Measurements from ENCODE around the gene VASP. TPM values are rescaled to one million over a fixed set of nuclear protein-coding genes. Genes with fewer than 3 reads are reported as not detected.

The VASP gene
- total RNA-seq, 1 experiment from 2014 or later = 152 TPM

DNA sequence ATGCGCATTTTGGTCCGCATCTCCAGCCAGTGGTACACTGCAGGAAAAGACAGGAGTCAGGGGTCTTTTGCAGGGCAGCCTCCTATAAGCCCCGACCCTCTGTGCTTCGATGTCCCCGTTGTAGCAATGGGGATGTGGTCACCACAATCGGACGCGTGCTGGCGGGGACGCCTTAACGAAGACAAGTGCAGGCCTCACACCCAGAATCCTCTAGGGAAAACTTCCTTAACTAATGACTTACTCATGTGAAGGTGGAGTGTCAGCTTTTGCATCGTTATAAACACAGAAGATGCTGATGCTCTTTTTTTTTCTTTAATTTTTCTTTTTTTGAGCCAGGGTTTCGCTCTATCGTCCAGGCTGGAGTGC lies 22.1 kb downstream of the VASP start:
- no peaks in the 10 kb centered on the region for H3K9me2 ChIP-seq (ENCODE audit: insufficient read depth)
- no peak overlapping the region for H2AFZ ChIP-seq (ENCODE audit: low read depth, low read length, poor library complexity, severe bottlenecking)
- ChIA-PET CTCF (no interaction called here), RAD21 (ENCODE audit: low non-redundant PET in 1 of 2, low total read pairs in 2 of 2, uncharacterized antibody in 2 of 2, unreplicated experiment in 2 of 2) (interaction anchor here in 1 of 2 experiments (1.0 kb wide), 1 partner anchor 29 kb away, joined by 3 read pairs; no protein-coding TSS in a partner anchor), POLR2A (no interaction called here)
- no TSS peak for BruUV-seq (replicated peaks)
- no peaks in the 10 kb centered on the region for H4K20me1 ChIP-seq (ENCODE audit: insufficient read depth)
- H3K9me3 ChIP-seq (ENCODE audit: control insufficient read depth in 1 of 2, insufficient read depth in 1 of 2, low read depth in 1 of 2, low read length in 2 of 2) = no peaks in the 10 kb centered on the region
- H3K36me3 ChIP-seq (ENCODE audit: control insufficient read depth in 1 of 2, insufficient read depth in 2 of 2, low read length in 2 of 2) = peaks cover 16 to 20% of the 10 kb centered on the region in 2 experiments
- no peak overlapping the region for H3K4me3 ChIP-seq (replicated peaks in 1 of 2; ENCODE audit: low read depth in 1 of 2, low read length in 2 of 2)
- peaks cover 15 to 29% of the 10 kb centered on the region in 2 experiments; a peak in 3 of 4 replicates for H3K4me1 ChIP-seq (ENCODE audit: control insufficient read depth in 1 of 2, insufficient read depth in 2 of 2, low read length in 2 of 2)
- TF ChIP-seq POLR2A (IDR thresholded peaks at IDR 0.05; ENCODE audit: borderline replicate concordance, extremely low read depth, insufficient read depth, insufficient read length) = no peak
- TF ChIP-seq, protein P1, sequence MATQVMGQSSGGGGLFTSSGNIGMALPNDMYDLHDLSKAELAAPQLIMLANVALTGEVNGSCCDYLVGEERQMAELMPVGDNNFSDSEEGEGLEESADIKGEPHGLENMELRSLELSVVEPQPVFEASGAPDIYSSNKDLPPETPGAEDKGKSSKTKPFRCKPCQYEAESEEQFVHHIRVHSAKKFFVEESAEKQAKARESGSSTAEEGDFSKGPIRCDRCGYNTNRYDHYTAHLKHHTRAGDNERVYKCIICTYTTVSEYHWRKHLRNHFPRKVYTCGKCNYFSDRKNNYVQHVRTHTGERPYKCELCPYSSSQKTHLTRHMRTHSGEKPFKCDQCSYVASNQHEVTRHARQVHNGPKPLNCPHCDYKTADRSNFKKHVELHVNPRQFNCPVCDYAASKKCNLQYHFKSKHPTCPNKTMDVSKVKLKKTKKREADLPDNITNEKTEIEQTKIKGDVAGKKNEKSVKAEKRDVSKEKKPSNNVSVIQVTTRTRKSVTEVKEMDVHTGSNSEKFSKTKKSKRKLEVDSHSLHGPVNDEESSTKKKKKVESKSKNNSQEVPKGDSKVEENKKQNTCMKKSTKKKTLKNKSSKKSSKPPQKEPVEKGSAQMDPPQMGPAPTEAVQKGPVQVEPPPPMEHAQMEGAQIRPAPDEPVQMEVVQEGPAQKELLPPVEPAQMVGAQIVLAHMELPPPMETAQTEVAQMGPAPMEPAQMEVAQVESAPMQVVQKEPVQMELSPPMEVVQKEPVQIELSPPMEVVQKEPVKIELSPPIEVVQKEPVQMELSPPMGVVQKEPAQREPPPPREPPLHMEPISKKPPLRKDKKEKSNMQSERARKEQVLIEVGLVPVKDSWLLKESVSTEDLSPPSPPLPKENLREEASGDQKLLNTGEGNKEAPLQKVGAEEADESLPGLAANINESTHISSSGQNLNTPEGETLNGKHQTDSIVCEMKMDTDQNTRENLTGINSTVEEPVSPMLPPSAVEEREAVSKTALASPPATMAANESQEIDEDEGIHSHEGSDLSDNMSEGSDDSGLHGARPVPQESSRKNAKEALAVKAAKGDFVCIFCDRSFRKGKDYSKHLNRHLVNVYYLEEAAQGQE (IDR thresholded peaks at IDR 0.05; ENCODE audit: low read depth) = no peak
- no peak for TF ChIP-seq SIN3A (IDR thresholded peaks at IDR 0.05; ENCODE audit: low read depth)
- TF ChIP-seq, protein P2, sequence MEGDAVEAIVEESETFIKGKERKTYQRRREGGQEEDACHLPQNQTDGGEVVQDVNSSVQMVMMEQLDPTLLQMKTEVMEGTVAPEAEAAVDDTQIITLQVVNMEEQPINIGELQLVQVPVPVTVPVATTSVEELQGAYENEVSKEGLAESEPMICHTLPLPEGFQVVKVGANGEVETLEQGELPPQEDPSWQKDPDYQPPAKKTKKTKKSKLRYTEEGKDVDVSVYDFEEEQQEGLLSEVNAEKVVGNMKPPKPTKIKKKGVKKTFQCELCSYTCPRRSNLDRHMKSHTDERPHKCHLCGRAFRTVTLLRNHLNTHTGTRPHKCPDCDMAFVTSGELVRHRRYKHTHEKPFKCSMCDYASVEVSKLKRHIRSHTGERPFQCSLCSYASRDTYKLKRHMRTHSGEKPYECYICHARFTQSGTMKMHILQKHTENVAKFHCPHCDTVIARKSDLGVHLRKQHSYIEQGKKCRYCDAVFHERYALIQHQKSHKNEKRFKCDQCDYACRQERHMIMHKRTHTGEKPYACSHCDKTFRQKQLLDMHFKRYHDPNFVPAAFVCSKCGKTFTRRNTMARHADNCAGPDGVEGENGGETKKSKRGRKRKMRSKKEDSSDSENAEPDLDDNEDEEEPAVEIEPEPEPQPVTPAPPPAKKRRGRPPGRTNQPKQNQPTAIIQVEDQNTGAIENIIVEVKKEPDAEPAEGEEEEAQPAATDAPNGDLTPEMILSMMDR (IDR thresholded peaks at IDR 0.05 in 2 of 3, conservative IDR thresholded peaks at IDR 0.05 in 1 of 3; ENCODE audit: borderline replicate concordance in 1 of 3, insufficient read depth in 1 of 3, low read depth in 2 of 3, low read length in 2 of 3) = no peak
- TF ChIP-seq, protein P3, sequence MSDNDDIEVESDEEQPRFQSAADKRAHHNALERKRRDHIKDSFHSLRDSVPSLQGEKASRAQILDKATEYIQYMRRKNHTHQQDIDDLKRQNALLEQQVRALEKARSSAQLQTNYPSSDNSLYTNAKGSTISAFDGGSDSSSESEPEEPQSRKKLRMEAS (IDR thresholded peaks at IDR 0.05) = no peak
- no peak for TF ChIP-seq CBX3 (IDR thresholded peaks at IDR 0.05; ENCODE audit: low read depth)
- no peak for TF ChIP-seq EZH2phosphoT487 (IDR thresholded peaks at IDR 0.05; ENCODE audit: borderline replicate concordance)
- TF ChIP-seq RAD21 (IDR thresholded peaks at IDR 0.05; ENCODE audit: low read depth) = no peak
- TF ChIP-seq EZH2 (IDR thresholded peaks at IDR 0.05) = no peak
- TF ChIP-seq, protein P4, sequence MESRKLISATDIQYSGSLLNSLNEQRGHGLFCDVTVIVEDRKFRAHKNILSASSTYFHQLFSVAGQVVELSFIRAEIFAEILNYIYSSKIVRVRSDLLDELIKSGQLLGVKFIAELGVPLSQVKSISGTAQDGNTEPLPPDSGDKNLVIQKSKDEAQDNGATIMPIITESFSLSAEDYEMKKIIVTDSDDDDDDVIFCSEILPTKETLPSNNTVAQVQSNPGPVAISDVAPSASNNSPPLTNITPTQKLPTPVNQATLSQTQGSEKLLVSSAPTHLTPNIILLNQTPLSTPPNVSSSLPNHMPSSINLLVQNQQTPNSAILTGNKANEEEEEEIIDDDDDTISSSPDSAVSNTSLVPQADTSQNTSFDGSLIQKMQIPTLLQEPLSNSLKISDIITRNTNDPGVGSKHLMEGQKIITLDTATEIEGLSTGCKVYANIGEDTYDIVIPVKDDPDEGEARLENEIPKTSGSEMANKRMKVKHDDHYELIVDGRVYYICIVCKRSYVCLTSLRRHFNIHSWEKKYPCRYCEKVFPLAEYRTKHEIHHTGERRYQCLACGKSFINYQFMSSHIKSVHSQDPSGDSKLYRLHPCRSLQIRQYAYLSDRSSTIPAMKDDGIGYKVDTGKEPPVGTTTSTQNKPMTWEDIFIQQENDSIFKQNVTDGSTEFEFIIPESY (IDR thresholded peaks at IDR 0.05; ENCODE audit: extremely low read depth, insufficient replicate concordance, low read length) = no peak
- no peak for TF ChIP-seq SP1 (IDR thresholded peaks at IDR 0.05; ENCODE audit: low read depth)
- TF ChIP-seq ZFX (IDR thresholded peaks at IDR 0.05) = no peak
- TF ChIP-seq, protein P5, sequence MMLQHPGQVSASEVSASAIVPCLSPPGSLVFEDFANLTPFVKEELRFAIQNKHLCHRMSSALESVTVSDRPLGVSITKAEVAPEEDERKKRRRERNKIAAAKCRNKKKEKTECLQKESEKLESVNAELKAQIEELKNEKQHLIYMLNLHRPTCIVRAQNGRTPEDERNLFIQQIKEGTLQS (IDR thresholded peaks at IDR 0.05) = no peak
- no peak for TF ChIP-seq CEBPB (IDR thresholded peaks at IDR 0.05; ENCODE audit: low read depth)
- TF ChIP-seq ELF1 (IDR thresholded peaks at IDR 0.05; ENCODE audit: borderline replicate concordance, low read depth) = no peak
- no peak for TF ChIP-seq SRF (IDR thresholded peaks at IDR 0.05; ENCODE audit: low read depth)
- no peak overlapping the region for H3K27ac ChIP-seq (ENCODE audit: low read depth, low read length)
- H3K27me3 ChIP-seq (ENCODE audit: insufficient read depth, low read length) = no peaks in the 10 kb centered on the region
- no peak overlapping the region for H3K4me2 ChIP-seq (ENCODE audit: low read length)
- H3K79me2 ChIP-seq (ENCODE audit: insufficient read depth, low read length) = no peaks in the 10 kb centered on the region
- DNase-seq (ENCODE audit: low read depth, low spot score) (no peak), ATAC-seq (no peak)
- intact Hi-C loops (cut with micrococcal nuclease) = no loop called here
- no peak overlapping the region for H3K9ac ChIP-seq (ENCODE audit: low read length)
